Brain microvascular endothelial cell (primary cell): ENCODE data around the gene TIMM10.

Experiments
- DNase-seq: peaks from one replicate; pipeline ENCODE4 v3.0.0-alpha.2; 2020
- H3K27ac ChIP-seq: fragments of 250-450 bp; sonication (Bioruptor Pico); 2 replicates; pipeline ENCODE4 v1.5.1; 2020; ENCODE audit warnings: mild to moderate bottlenecking, moderate library complexity
- H3K27me3 ChIP-seq: fragments of 250-450 bp; sonication (Bioruptor Pico); replicated peaks from 2 replicates; pipeline ENCODE4 v1.5.1; 2020; ENCODE audit warnings: mild to moderate bottlenecking
- H3K36me3 ChIP-seq: fragments of 250-450 bp; sonication (Bioruptor Pico); replicated peaks from 2 replicates; pipeline ENCODE4 v1.5.1; 2020; ENCODE audit warnings: mild to moderate bottlenecking
- H3K4me3 ChIP-seq: 2 replicates; pipeline ENCODE4 v1.5.1; 2011; ENCODE audit warnings: low read depth, mild to moderate bottlenecking, control low read depth, low read length, moderate library complexity
- CTCF ChIP-seq: IDR thresholded peaks from 2 replicates; pipeline ENCODE4 v1.5.1; 2011; ENCODE audit warnings: low read depth, mild to moderate bottlenecking, moderate library complexity, low read length, control low read depth, inconsistent platforms; ENCODE audit errors: missing control alignments
- in situ Hi-C: cut with HindIII; loops from 2 replicates; pipeline ENCODE4 v1.10.0; 2017; ENCODE audit warnings: low sequenced_read_pairs, low pct_ligation_motif_present

TIMM10 gene

GRCh38 chr11:57487021-57487778 is 43.4 kb downstream of the TIMM10 start:
- DNase-seq = no peak
- Histone ChIP-seq H3K27me3 (peaks cover 2% of the 10 kb centered on the region), H3K27ac (no peak overlapping the region), H3K36me3 (no peaks in the 10 kb centered on the region), H3K4me3 (no peak overlapping the region)
- in situ Hi-C loops = no loop called here
- TF ChIP-seq CTCF = no peak

- TF ChIP-seq CTCF = no peak
- peaks cover 8% of the 10 kb centered on the region for H3K27me3 ChIP-seq
- no peak overlapping the region for H3K4me3 ChIP-seq
- DNase-seq = no peak
- no peaks in the 10 kb centered on the region for H3K36me3 ChIP-seq
- in situ Hi-C loops = no loop called here
- no peak overlapping the region for H3K27ac ChIP-seq
Measured at GRCh38 chr11:57485217-57485990, 45.1 kb downstream of the TIMM10 start.

GRCh38 chr11:57484141-57484710 is 46.3 kb downstream of the TIMM10 start:
- TF ChIP-seq CTCF = no peak
- no peaks in the 10 kb centered on the region for H3K36me3 ChIP-seq
- H3K27me3 ChIP-seq = peaks cover 8% of the 10 kb centered on the region
- in situ Hi-C loops = no loop called here
- no peak overlapping the region for H3K27ac ChIP-seq
- DNase-seq = no peak
- no peak overlapping the region for H3K4me3 ChIP-seq

- DNase-seq = no peak
- Histone ChIP-seq H3K27ac (no peak overlapping the region), H3K27me3 (peaks cover 8% of the 10 kb centered on the region), H3K36me3 (no peaks in the 10 kb centered on the region), H3K4me3 (no peak overlapping the region)
- TF ChIP-seq CTCF = no peak
- in situ Hi-C loops = no loop called here
Measured at GRCh38 chr11:57483562-57483918, 47.0 kb downstream of the TIMM10 start.

GRCh38 chr11:57482782-57483561 is 47.6 kb downstream of the TIMM10 start:
- DNase-seq = peak; percentile 5
- Histone ChIP-seq H3K4me3 (peak overlapping the region; percentile 49), H3K27ac (no peak overlapping the region), H3K36me3 (no peaks in the 10 kb centered on the region), H3K27me3 (peaks cover 9% of the 10 kb centered on the region)
- in situ Hi-C loops = no loop called here
- peak; percentile 60 for TF ChIP-seq CTCF
